Liver (tissue), 9 donors: Measurements from ENCODE around the gene PACRGL. TPM values are rescaled to one million over a fixed set of nuclear protein-coding genes. Genes with fewer than 3 reads are reported as not detected.

ENCODE experiments used
- DNase-seq: peaks from one replicate; pipeline ENCODE4 v3.0.0-alpha.2; 2017; ENCODE audit warnings: low spot score
- H3K27ac ChIP-seq, 2 donors: one replicate each; pipeline ENCODE4 v1.7.0; 2013; ENCODE audit warnings: inconsistent platforms in 2 of 2, low read length in 2 of 2, control low read depth in 1 of 2, low read depth in 1 of 2, mild to moderate bottlenecking in 1 of 2
- H3K27me3 ChIP-seq, 4 donors: one replicate each; pipeline versions ENCODE4 v1.6.1 to v1.7.0; 2013; ENCODE audit warnings: low read length in 3 of 4, inconsistent platforms in 1 of 4, mild to moderate bottlenecking in 1 of 4, moderate library complexity in 1 of 4; ENCODE audit not compliant: control insufficient read depth in 4 of 4, insufficient read depth in 4 of 4
- H3K36me3 ChIP-seq, 4 donors: one replicate each; pipeline versions ENCODE4 v1.6.1 to v1.7.0; 2013; ENCODE audit warnings: low read length in 3 of 4, mild to moderate bottlenecking in 3 of 4, low read depth in 1 of 4, moderate library complexity in 1 of 4; ENCODE audit not compliant: control insufficient read depth in 4 of 4, insufficient read depth in 3 of 4
- H3K4me1 ChIP-seq, 4 donors: one replicate each; pipeline versions ENCODE4 v1.6.1 to v1.7.0; 2013; ENCODE audit warnings: low read length in 3 of 4, mild to moderate bottlenecking in 3 of 4, moderate library complexity in 1 of 4; ENCODE audit not compliant: control insufficient read depth in 4 of 4, insufficient read depth in 4 of 4
- H3K4me3 ChIP-seq, 3 donors: one replicate each; pipeline versions ENCODE4 v1.6.1 to v1.7.0; 2013; ENCODE audit warnings: low read length in 3 of 3, control low read depth in 1 of 3, low read depth in 1 of 3, mild to moderate bottlenecking in 1 of 3
- H3K9ac ChIP-seq, 2 donors: one replicate each; pipeline ENCODE4 v1.7.0; 2013; ENCODE audit warnings: low read length in 2 of 2, mild to moderate bottlenecking in 2 of 2, moderate library complexity in 2 of 2, control low read depth in 1 of 2, low read depth in 1 of 2
- H3K9me3 ChIP-seq, 4 donors: one replicate each; pipeline versions ENCODE4 v1.6.1 to v1.7.0; 2013; ENCODE audit warnings: low read length in 3 of 4; ENCODE audit not compliant: control insufficient read depth in 4 of 4
- ATF3 ChIP-seq: IDR thresholded peaks from 2 replicates; pipeline ENCODE4 v1.6.1; 2016; ENCODE audit warnings: antibody characterized with exemption
- CTCF ChIP-seq: fragments of 150-350 bp; IDR thresholded peaks from 2 replicates; pipeline ENCODE4 v1.5.1; 2017; ENCODE audit warnings: improper control_type of control experiment, low read depth, low read length; ENCODE audit not compliant: missing input control
- EGR1 ChIP-seq, 2 donors: IDR thresholded peaks; 2 replicates each; pipeline ENCODE4 v1.6.1; 2016 to 2018; ENCODE audit warnings: antibody characterized with exemption in 2 of 2, low read depth in 2 of 2
- FOXA1 ChIP-seq: IDR thresholded peaks from 2 replicates; pipeline ENCODE4 v1.6.1; 2016; ENCODE audit warnings: antibody characterized with exemption
- FOXA2 ChIP-seq: IDR thresholded peaks from 2 replicates; pipeline ENCODE4 v1.6.1; 2016; ENCODE audit warnings: antibody characterized with exemption
- GABPA ChIP-seq, 2 donors: IDR thresholded peaks in 1 of 2; conservative IDR thresholded peaks in 1 of 2; 2 replicates each; pipeline ENCODE4 v1.6.1; 2016; ENCODE audit warnings: antibody characterized with exemption in 2 of 2, mild to moderate bottlenecking in 1 of 2, moderate library complexity in 1 of 2
- HNF4A ChIP-seq, 2 donors: conservative IDR thresholded peaks; 2 replicates each; pipeline ENCODE4 v1.6.1; 2016; ENCODE audit warnings: antibody characterized with exemption in 2 of 2, mild to moderate bottlenecking in 2 of 2
- HNF4G ChIP-seq: IDR thresholded peaks from 2 replicates; pipeline ENCODE4 v1.6.1; 2016; ENCODE audit warnings: antibody characterized with exemption
- JUND ChIP-seq, 2 donors: IDR thresholded peaks; 2 replicates each; pipeline ENCODE4 v1.6.1; 2016; ENCODE audit warnings: antibody characterized with exemption in 2 of 2
- MAX ChIP-seq: IDR thresholded peaks from 2 replicates; pipeline ENCODE4 v1.6.1; 2016; ENCODE audit warnings: antibody characterized with exemption
- NR2F2 ChIP-seq: IDR thresholded peaks from 2 replicates; pipeline ENCODE4 v1.6.1; 2016; ENCODE audit warnings: antibody characterized with exemption
- RAD21 ChIP-seq, 2 donors: IDR thresholded peaks; 2 replicates each; pipeline ENCODE4 v1.6.1; 2016; ENCODE audit warnings: antibody characterized with exemption in 2 of 2, mild to moderate bottlenecking in 2 of 2
- REST ChIP-seq: IDR thresholded peaks from 2 replicates; pipeline ENCODE4 v1.6.1; 2016; ENCODE audit warnings: antibody characterized with exemption, mild to moderate bottlenecking
- SP1 ChIP-seq: IDR thresholded peaks from 2 replicates; pipeline ENCODE4 v1.6.1; 2018; ENCODE audit warnings: antibody characterized with exemption, mild to moderate bottlenecking
- TAF1 ChIP-seq: conservative IDR thresholded peaks from 2 replicates; pipeline ENCODE4 v1.6.1; 2016; ENCODE audit warnings: antibody characterized with exemption, mild to moderate bottlenecking
- YY1 ChIP-seq: IDR thresholded peaks from 2 replicates; pipeline ENCODE4 v1.6.1; 2016; ENCODE audit warnings: antibody characterized with exemption, mild to moderate bottlenecking
- ZBTB33 ChIP-seq: IDR thresholded peaks from 2 replicates; pipeline ENCODE4 v1.6.1; 2016; ENCODE audit warnings: antibody characterized with exemption
- WGBS: extraction: QIAGEN DNeasy Blood & Tissue Kit; methylation state at CpG from one replicate; pipeline ENCODE4 v1.1.7; 2013; 5-methylcytosine and 5-hydroxymethylcytosine counted together
- polyA plus RNA-seq, 2 donors: library from polyadenylated mRNA; stranded (reverse) in 1 of 2; unstranded in 1 of 2; fragments of 200-250 nt in 1 of 2; fragments of >200 nt in 1 of 2; fragmentation: Nextera tagmentation in 1 of 2; extraction: Ambion mirVana in 1 of 2; gene quantifications; one replicate each; pipeline versions ENCODE4 v1.2.1 to v1.2.3, GENCODE V29; 2013 to 2015
- total RNA-seq, 2 donors: library from RNA; depleted of rRNA; stranded (reverse); fragments of >200 nt; gene quantifications; one replicate each; pipeline ENCODE4 v1.2.3, GENCODE V29; 2014
- donor health status: healthy.
- donor health status: healthy.
- donor health status: healthy.
- donor health status: healthy.
- donor health status: healthy.

PACRGL gene
- total and polyA plus RNA-seq, 4 donors = 2.6 to 7.2 (median 4.9) TPM

- Histone ChIP-seq H3K27ac (no peak overlapping the region), H3K27me3 (no peaks in the 10 kb centered on the region), H3K4me1 (no peaks in the 10 kb centered on the region), H3K36me3 (no peaks in the 10 kb centered on the region), H3K9me3 (no peaks in the 10 kb centered on the region), H3K4me3 (no peak overlapping the region), H3K9ac (no peak overlapping the region)
- no peak for TF ChIP-seq NR2F2
- no peak for TF ChIP-seq SP1
- TF ChIP-seq MAX = no peak
- no peak for TF ChIP-seq FOXA1
- TF ChIP-seq JUND (IDR thresholded peaks at IDR 0.05) = no peak
- no peak for TF ChIP-seq ZBTB33
- no peak for TF ChIP-seq ATF3
- no peak for TF ChIP-seq HNF4A (conservative IDR thresholded peaks at IDR 0.05)
- no peak for TF ChIP-seq RAD21 (IDR thresholded peaks at IDR 0.05)
- TF ChIP-seq CTCF = no peak
- TF ChIP-seq EGR1 (IDR thresholded peaks at IDR 0.05; ENCODE audit: low read depth in 2 of 2) = no peak
- no peak for DNase-seq
- WGBS = 82% methylated on average over 4 of the region's 4 CpGs
Measured at GRCh38 chr4:20666012-20666860, 34.0 kb upstream of the PACRGL start.

GRCh38 chr4:20672262-20672661 lies 28.0 kb upstream of the PACRGL start:
- H3K9me3 ChIP-seq = no peaks in the 10 kb centered on the region
- H3K4me3 ChIP-seq = no peak overlapping the region
- no peak overlapping the region for H3K27ac ChIP-seq
- H3K36me3 ChIP-seq = no peaks in the 10 kb centered on the region
- DNase-seq = no peak
- peaks cover 0 to 5% (median 0%) of the 10 kb centered on the region in 4 donors for H3K4me1 ChIP-seq
- no peak overlapping the region for H3K9ac ChIP-seq
- H3K27me3 ChIP-seq = no peaks in the 10 kb centered on the region
- WGBS = 80% methylated on average over 1 of the region's 1 CpG
- TF ChIP-seq HNF4G (no peak), TAF1 (no peak), RAD21 (IDR thresholded peaks at IDR 0.05) (no peak), CTCF (no peak), JUND (IDR thresholded peaks at IDR 0.05) (no peak), ATF3 (no peak), FOXA2 (no peak), EGR1 (IDR thresholded peaks at IDR 0.05; ENCODE audit: low read depth in 2 of 2) (no peak), MAX (no peak), ZBTB33 (no peak), SP1 (no peak), YY1 (no peak), REST (no peak), GABPA (IDR thresholded peaks at IDR 0.05 in 1 of 2, conservative IDR thresholded peaks at IDR 0.05 in 1 of 2) (no peak), NR2F2 (no peak), FOXA1 (no peak)
